K562 (cell line): Measurements from ENCODE around the gene DNAH3. TPM values are rescaled to one million over a fixed set of nuclear protein-coding genes. Genes with fewer than 3 reads are reported as not detected.

Experiments used
- ARID3B ChIP-seq: fragments of 250-450 bp; sonication (Bioruptor Pico); IDR thresholded peaks from 2 replicates; pipeline ENCODE4 v1.4.0; 2020; ENCODE audit warnings: borderline replicate concordance
- BRF1 ChIP-seq: IDR thresholded peaks from 3 replicates; pipeline ENCODE4 v1.6.1; 2011; ENCODE audit warnings: borderline replicate concordance, mild to moderate bottlenecking; ENCODE audit not compliant: insufficient read length; ENCODE audit errors: extremely low read depth
- CXXC5 ChIP-seq: fragments of 250-450 bp; sonication (Bioruptor Pico); IDR thresholded peaks from 2 replicates; pipeline ENCODE4 v1.8.0; 2022; ENCODE audit warnings: inconsistent platforms, mild to moderate bottlenecking, moderate library complexity
- EP300 ChIP-seq: IDR thresholded peaks from 2 replicates; pipeline ENCODE4 v1.6.1; 2012; ENCODE audit warnings: low read length, improper control_type of control experiment
- FOSL1 ChIP-seq: fragments of 200-800 bp; sonication (Bioruptor generic); conservative IDR thresholded peaks from 2 replicates; pipeline ENCODE4 v1.6.1; 2016; ENCODE audit warnings: missing genetic modification characterization, missing compliant biosample characterization
- HNRNPUL1 ChIP-seq: fragments of 200-400 bp; formaldehyde crosslinking; IDR thresholded peaks from 2 replicates; pipeline ENCODE4 v1.6.1; 2017; ENCODE audit warnings: low read length
- KDM1A ChIP-seq, 2 experiments: fragments of 450-650 bp; IDR thresholded peaks; 2 replicates each; pipeline ENCODE4 v1.6.1; 2016; ENCODE audit warnings: mild to moderate bottlenecking in 2 of 2
- MCM3 ChIP-seq: fragments of 450-650 bp; IDR thresholded peaks from 2 replicates; pipeline ENCODE4 v1.6.1; 2016
- MEF2D ChIP-seq: conservative IDR thresholded peaks from 2 replicates; pipeline ENCODE4 v1.6.1; 2016; ENCODE audit warnings: low read depth, missing genetic modification characterization, missing compliant biosample characterization
- NCOA1 ChIP-seq: fragments of 450-650 bp; IDR thresholded peaks from 2 replicates; pipeline ENCODE4 v1.6.1; 2016; ENCODE audit warnings: low read depth
- PHB2 ChIP-seq: fragments of 450-650 bp; IDR thresholded peaks from 2 replicates; pipeline ENCODE4 v1.6.1; 2017; ENCODE audit warnings: low read depth
- PHF20 ChIP-seq: fragments of 450-650 bp; IDR thresholded peaks from 2 replicates; pipeline ENCODE4 v1.6.1; 2018; ENCODE audit not compliant: partially characterized antibody
- PHTF2 ChIP-seq: fragments of 250-450 bp; sonication (Bioruptor Pico); IDR thresholded peaks from 2 replicates; pipeline ENCODE4 v1.5.0; 2021; ENCODE audit warnings: mild to moderate bottlenecking
- POLR2AphosphoS2 ChIP-seq: IDR thresholded peaks from 2 replicates; pipeline ENCODE4 v1.6.1; 2012; ENCODE audit warnings: low read length, improper control_type of control experiment
- POLR2AphosphoS5 ChIP-seq: IDR thresholded peaks from 2 replicates; pipeline ENCODE4 v1.6.1; 2011; ENCODE audit warnings: mild to moderate bottlenecking, low read depth, low read length, moderate library complexity; ENCODE audit not compliant: control insufficient read depth, insufficient read depth
- SNIP1 ChIP-seq: fragments of 450-650 bp; IDR thresholded peaks from 2 replicates; pipeline ENCODE4 v1.7.1; 2017; ENCODE audit warnings: low read depth, mild to moderate bottlenecking
- SP2 ChIP-seq: IDR thresholded peaks from 2 replicates; pipeline ENCODE4 v1.6.1; 2011; ENCODE audit warnings: mild to moderate bottlenecking, low read depth, low read length, moderate library complexity; ENCODE audit not compliant: poor library complexity, severe bottlenecking; ENCODE audit errors: extremely low read depth
- SPI1 ChIP-seq: IDR thresholded peaks from 2 replicates; pipeline ENCODE4 v1.6.1; 2011; ENCODE audit warnings: low read depth, low read length, control low read depth, borderline replicate concordance
- TAL1 ChIP-seq: fragments of 450-650 bp; IDR thresholded peaks from 2 replicates; pipeline ENCODE4 v1.6.1; 2016; ENCODE audit warnings: mild to moderate bottlenecking
- polyA plus RNA-seq, 8 experiments: library from polyadenylated mRNA; depleted of rRNA in 4 of 8; stranded (reverse) in 5 of 8; unstranded in 3 of 8; fragments of >200 nt; fragmentation: Nextera tagmentation in 2 of 8; fragmentation: Illumina TruSeq in 1 of 8; extraction: Ambion mirVana in 2 of 8; extraction: Trizol in 1 of 8; gene quantifications; 2 replicates each; pipeline versions ENCODE4 v1.2.1 to v1.2.3, GENCODE V29; 2011 to 2014; ENCODE audit warnings: inconsistent platforms in 1 of 8, missing spikeins in 1 of 8
- total RNA-seq, 7 experiments: library from RNA; depleted of rRNA in 6 of 7; stranded (reverse); fragments of >200 nt in 6 of 7; fragmentation: Illumina TruSeq in 2 of 7; extraction: Trizol in 2 of 7; gene quantifications; 2 replicates each; pipeline versions ENCODE4 v1.2.1 to v1.2.3, GENCODE V29; 2011 to 2021; ENCODE audit warnings: low replicate concordance in 1 of 7
- TF ChIP-seq, protein P1 (sequence below): sonication (generic); formaldehyde crosslinking; IDR thresholded peaks from 2 replicates; pipeline ENCODE4 v1.8.0; 2022; ENCODE audit warnings: mild to moderate bottlenecking, missing genetic modification reagents
- TF ChIP-seq, protein P2 (sequence below): fragments of 450-650 bp; IDR thresholded peaks from 2 replicates; pipeline ENCODE4 v1.6.1; 2018; ENCODE audit warnings: mild to moderate bottlenecking, low read depth; ENCODE audit not compliant: partially characterized antibody

DNAH3 gene
- total and polyA plus RNA-seq, 9 of the 15 experiments (the other 6 are each of a cell fraction or from before 2014, with no cell fraction given), result 0.32 to 0.84 (median 0.44) TPM

DNA sequence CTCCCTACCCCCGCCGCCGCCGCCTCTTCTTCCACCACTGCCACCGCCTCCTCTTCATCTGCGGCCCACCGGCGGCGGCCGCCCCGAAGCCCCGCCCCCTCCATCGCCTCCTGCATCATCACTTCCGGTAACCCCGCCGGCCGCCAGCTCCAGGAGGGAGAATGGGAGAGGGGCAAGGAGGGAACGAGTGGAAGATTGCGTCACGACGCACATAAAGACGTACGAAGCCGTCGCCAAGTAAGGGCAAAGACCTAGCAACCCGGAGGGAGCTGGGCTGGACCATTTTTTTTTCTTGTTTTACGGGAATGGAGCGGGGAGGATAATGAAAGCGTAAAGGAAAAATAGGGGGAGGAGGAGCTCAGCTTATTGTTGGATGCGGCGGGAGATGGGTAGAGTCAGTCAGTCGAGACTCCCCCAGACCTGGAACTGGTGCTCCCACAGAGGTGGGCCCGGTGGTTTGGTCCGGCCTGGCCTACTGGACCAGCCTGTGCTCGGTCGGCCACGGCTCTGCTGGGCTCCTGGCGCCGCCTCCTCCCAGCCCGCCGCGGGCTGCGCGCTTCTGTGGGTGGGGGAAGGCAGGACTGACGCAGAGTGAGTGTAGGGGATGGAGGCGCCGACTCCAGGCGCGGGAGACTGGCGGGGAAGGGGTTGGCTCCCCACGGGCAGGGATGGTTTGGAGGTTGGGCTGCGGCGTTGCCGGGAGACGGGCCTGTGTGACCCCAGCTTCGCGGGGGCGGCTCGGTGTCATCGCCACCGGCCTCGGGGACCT is 250.2 kb downstream of the DNAH3 start, which contains the start of the genes DCUN1D3 and LYRM1 (continued):
- TF ChIP-seq SPI1, result no peak
- TF ChIP-seq POLR2AphosphoS2, result no peak
- TF ChIP-seq HNRNPUL1, result no peak
- TF ChIP-seq MEF2D (tag), result no peak
- peak; percentile 47 for TF ChIP-seq FOSL1
- TF ChIP-seq CXXC5 (CRISPR knock-in tag), result peak; percentile 88
- peak; percentile 38; the same call in 1 of the 2 replicates for TF ChIP-seq POLR2AphosphoS5
- TF ChIP-seq SP2, result no peak
- TF ChIP-seq, protein P1, sequence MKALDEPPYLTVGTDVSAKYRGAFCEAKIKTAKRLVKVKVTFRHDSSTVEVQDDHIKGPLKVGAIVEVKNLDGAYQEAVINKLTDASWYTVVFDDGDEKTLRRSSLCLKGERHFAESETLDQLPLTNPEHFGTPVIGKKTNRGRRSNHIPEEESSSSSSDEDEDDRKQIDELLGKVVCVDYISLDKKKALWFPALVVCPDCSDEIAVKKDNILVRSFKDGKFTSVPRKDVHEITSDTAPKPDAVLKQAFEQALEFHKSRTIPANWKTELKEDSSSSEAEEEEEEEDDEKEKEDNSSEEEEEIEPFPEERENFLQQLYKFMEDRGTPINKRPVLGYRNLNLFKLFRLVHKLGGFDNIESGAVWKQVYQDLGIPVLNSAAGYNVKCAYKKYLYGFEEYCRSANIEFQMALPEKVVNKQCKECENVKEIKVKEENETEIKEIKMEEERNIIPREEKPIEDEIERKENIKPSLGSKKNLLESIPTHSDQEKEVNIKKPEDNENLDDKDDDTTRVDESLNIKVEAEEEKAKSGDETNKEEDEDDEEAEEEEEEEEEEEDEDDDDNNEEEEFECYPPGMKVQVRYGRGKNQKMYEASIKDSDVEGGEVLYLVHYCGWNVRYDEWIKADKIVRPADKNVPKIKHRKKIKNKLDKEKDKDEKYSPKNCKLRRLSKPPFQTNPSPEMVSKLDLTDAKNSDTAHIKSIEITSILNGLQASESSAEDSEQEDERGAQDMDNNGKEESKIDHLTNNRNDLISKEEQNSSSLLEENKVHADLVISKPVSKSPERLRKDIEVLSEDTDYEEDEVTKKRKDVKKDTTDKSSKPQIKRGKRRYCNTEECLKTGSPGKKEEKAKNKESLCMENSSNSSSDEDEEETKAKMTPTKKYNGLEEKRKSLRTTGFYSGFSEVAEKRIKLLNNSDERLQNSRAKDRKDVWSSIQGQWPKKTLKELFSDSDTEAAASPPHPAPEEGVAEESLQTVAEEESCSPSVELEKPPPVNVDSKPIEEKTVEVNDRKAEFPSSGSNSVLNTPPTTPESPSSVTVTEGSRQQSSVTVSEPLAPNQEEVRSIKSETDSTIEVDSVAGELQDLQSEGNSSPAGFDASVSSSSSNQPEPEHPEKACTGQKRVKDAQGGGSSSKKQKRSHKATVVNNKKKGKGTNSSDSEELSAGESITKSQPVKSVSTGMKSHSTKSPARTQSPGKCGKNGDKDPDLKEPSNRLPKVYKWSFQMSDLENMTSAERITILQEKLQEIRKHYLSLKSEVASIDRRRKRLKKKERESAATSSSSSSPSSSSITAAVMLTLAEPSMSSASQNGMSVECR (CRISPR knock-in tag), result peak; percentile 63; the same call in 1 of the 2 replicates
- TF ChIP-seq EP300, result no peak
- TF ChIP-seq ARID3B (CRISPR knock-in tag), result no peak
- no peak for TF ChIP-seq BRF1
- TF ChIP-seq PHF20, result peak; percentile 52
- peak; percentile 51 to 69; a peak in 3 of 4 replicates for TF ChIP-seq KDM1A (IDR thresholded peaks at IDR 0.05)
- TF ChIP-seq PHB2, result no peak
- TF ChIP-seq SNIP1, result no peak
- no peak for TF ChIP-seq PHTF2 (CRISPR knock-in tag)
- TF ChIP-seq TAL1, result no peak
- TF ChIP-seq, protein P2, sequence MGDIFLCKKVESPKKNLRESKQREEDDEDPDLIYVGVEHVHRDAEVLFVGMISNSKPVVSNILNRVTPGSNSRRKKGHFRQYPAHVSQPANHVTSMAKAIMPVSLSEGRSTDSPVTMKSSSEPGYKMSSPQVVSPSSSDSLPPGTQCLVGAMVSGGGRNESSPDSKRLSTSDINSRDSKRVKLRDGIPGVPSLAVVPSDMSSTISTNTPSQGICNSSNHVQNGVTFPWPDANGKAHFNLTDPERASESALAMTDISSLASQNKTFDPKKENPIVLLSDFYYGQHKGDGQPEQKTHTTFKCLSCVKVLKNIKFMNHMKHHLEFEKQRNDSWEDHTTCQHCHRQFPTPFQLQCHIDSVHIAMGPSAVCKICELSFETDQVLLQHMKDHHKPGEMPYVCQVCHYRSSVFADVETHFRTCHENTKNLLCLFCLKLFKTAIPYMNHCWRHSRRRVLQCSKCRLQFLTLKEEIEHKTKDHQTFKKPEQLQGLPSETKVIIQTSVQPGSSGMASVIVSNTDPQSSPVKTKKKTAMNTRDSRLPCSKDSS, result no peak
- 0 out of 2 replicates have a peak, but pooled peaks have one; percentile 26 for TF ChIP-seq NCOA1
- no peak for TF ChIP-seq MCM3
